ENCODE results near the gene SLAIN1. TPM values are rescaled to one million over a fixed set of nuclear protein-coding genes. Genes with fewer than 3 reads are reported as not detected.

SLAIN1 gene
- polyA plus RNA-seq, 3 donors, result 0.43 to 1.4 (median 0.75) TPM

DNA sequence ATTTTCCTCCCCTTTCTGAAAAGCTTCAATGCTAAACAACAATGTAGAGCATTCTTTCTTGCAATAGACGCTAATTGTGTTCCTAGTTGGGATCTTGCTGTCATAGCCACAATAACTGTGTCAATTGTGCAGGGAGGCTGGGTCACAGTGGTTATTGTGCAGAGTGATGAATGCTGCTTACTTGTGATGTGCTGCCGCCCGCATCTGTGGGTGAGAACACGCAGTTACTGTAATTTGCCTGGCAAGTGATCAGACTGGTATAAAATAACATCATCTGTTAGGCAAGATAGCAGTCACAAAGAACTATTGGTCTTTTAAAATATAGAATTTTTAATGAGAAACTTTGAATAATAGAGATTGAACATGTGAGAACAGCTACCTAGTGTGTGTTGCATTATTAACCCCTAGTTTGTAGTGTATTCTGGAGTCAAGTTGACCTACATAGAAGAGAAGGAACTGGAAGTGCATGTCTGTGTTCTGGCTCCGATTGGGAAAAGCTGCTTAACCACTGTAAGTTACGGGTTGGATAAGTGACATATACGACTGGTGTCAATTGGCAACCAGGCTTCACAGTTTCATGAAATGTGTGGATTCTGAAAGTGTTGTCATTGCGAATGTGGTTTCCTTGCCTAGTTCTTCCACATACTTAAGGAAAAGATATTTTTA, 43.6 kb downstream of the SLAIN1 start:
- peaks cover 3% of the 10 kb centered on the region in 2 donors for H3K36me3 Mint-ChIP-seq
- WGBS (ENCODE audit: insufficient coverage), result 100% methylated on average over 1 of the region's 8 CpGs
- H3K9me3 Mint-ChIP-seq, result no peaks in the 10 kb centered on the region
- H3K9me3 ChIP-seq (replicated peaks in 1 of 2; ENCODE audit: control insufficient read depth in 1 of 2, insufficient read depth in 1 of 2, low read length in 2 of 2), result no peaks in the 10 kb centered on the region
- H3K79me2 ChIP-seq (ENCODE audit: insufficient read depth, low read length), result no peaks in the 10 kb centered on the region
- H4K20me1 ChIP-seq (ENCODE audit: insufficient read depth, low read length), result no peaks in the 10 kb centered on the region
- peaks cover 4 to 8% of the 10 kb centered on the region in 2 donors for H3K36me3 ChIP-seq (replicated peaks in 1 of 2; ENCODE audit: control insufficient read depth in 1 of 2, insufficient read depth in 2 of 2, low read length in 2 of 2)
- H3K4me1 ChIP-seq (ENCODE audit: control insufficient read depth in 1 of 2, insufficient read depth in 2 of 2, low read length in 2 of 2), result no peaks in the 10 kb centered on the region
- H3K9ac ChIP-seq (ENCODE audit: insufficient read depth, low read length, poor library complexity, severe bottlenecking), result no peak overlapping the region
- no peak for DNase-seq
- H3K4me3 Mint-ChIP-seq, result no peak overlapping the region
- no peaks in the 10 kb centered on the region for H3K27me3 Mint-ChIP-seq (ENCODE audit: low read depth in 3 of 3)
- TF ChIP-seq, protein P1, sequence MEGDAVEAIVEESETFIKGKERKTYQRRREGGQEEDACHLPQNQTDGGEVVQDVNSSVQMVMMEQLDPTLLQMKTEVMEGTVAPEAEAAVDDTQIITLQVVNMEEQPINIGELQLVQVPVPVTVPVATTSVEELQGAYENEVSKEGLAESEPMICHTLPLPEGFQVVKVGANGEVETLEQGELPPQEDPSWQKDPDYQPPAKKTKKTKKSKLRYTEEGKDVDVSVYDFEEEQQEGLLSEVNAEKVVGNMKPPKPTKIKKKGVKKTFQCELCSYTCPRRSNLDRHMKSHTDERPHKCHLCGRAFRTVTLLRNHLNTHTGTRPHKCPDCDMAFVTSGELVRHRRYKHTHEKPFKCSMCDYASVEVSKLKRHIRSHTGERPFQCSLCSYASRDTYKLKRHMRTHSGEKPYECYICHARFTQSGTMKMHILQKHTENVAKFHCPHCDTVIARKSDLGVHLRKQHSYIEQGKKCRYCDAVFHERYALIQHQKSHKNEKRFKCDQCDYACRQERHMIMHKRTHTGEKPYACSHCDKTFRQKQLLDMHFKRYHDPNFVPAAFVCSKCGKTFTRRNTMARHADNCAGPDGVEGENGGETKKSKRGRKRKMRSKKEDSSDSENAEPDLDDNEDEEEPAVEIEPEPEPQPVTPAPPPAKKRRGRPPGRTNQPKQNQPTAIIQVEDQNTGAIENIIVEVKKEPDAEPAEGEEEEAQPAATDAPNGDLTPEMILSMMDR (IDR thresholded peaks at IDR 0.05), result no peak
- intact Hi-C loops (cut with micrococcal nuclease), result loop anchor here in 1 of 2 donors (10.0 kb wide), 1 partner anchor 146 kb away; no protein-coding TSS in a partner anchor
- H3K27me3 ChIP-seq (ENCODE audit: control insufficient read depth in 2 of 2, insufficient read depth in 2 of 2, low read length in 2 of 2), result no peaks in the 10 kb centered on the region
- H3K27ac ChIP-seq (ENCODE audit: low read depth in 1 of 2, low read length in 2 of 2), result no peak overlapping the region
- H3K4me1 Mint-ChIP-seq, result no peaks in the 10 kb centered on the region
- H3K4me2 ChIP-seq (replicated peaks; ENCODE audit: extremely low read depth, low read length, poor library complexity, severe bottlenecking), result no peak overlapping the region
- H3K4me3 ChIP-seq (replicated peaks in 1 of 3; ENCODE audit: low read depth in 2 of 3, low read length in 3 of 3), result no peak overlapping the region
- H2AFZ ChIP-seq (ENCODE audit: insufficient read depth, low read depth, low read length, poor library complexity, severe bottlenecking), result no peak overlapping the region
- H3K27ac Mint-ChIP-seq, result no peak overlapping the region

DNA sequence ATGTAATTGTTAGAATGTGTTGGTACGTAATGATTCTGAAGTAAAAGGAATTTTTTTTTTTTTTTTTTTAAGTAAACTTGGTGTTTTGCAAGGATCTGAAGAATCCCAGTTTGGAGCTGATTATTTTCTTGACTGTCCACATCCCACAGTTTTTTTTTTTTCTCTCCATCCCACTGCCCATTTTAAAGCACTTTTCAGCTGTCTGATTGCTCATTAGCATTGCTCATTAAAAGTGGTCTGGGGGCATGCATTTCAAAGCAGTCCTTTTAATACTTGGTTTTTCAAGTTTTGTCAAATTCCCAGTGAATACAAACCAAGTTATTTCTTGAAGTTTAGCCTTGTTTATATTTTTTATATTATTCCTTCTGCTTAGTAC, 44.1 kb downstream of the SLAIN1 start:
- Histone ChIP-seq H3K9me3 (replicated peaks in 1 of 2; ENCODE audit: control insufficient read depth in 1 of 2, insufficient read depth in 1 of 2, low read length in 2 of 2) (no peaks in the 10 kb centered on the region), H3K27me3 (ENCODE audit: control insufficient read depth in 2 of 2, insufficient read depth in 2 of 2, low read length in 2 of 2) (no peaks in the 10 kb centered on the region), H3K9ac (ENCODE audit: insufficient read depth, low read length, poor library complexity, severe bottlenecking) (no peak overlapping the region), H3K79me2 (ENCODE audit: insufficient read depth, low read length) (no peaks in the 10 kb centered on the region), H2AFZ (ENCODE audit: insufficient read depth, low read depth, low read length, poor library complexity, severe bottlenecking) (no peak overlapping the region), H3K36me3 (replicated peaks in 1 of 2; ENCODE audit: control insufficient read depth in 1 of 2, insufficient read depth in 2 of 2, low read length in 2 of 2) (peaks cover 4 to 8% of the 10 kb centered on the region in 2 donors), H3K4me3 (replicated peaks in 1 of 3; ENCODE audit: low read depth in 2 of 3, low read length in 3 of 3) (no peak overlapping the region), H3K27ac (ENCODE audit: low read depth in 1 of 2, low read length in 2 of 2) (no peak overlapping the region), H4K20me1 (ENCODE audit: insufficient read depth, low read length) (no peaks in the 10 kb centered on the region), H3K4me1 (ENCODE audit: control insufficient read depth in 1 of 2, insufficient read depth in 2 of 2, low read length in 2 of 2) (no peaks in the 10 kb centered on the region), H3K4me2 (replicated peaks; ENCODE audit: extremely low read depth, low read length, poor library complexity, severe bottlenecking) (no peak overlapping the region)
- WGBS (ENCODE audit: insufficient coverage), result no CpG with 5 or more reads among the region's 1 CpG
- intact Hi-C loops (cut with micrococcal nuclease), result loop anchor here in 1 of 2 donors (10.0 kb wide), 1 partner anchor 147 kb away; no protein-coding TSS in a partner anchor
- H3K4me1 Mint-ChIP-seq, result no peaks in the 10 kb centered on the region
- TF ChIP-seq, protein P1 (IDR thresholded peaks at IDR 0.05), result no peak
- no peak overlapping the region for H3K27ac Mint-ChIP-seq
- DNase-seq, result no peak
- peaks cover 3 to 5% of the 10 kb centered on the region in 2 donors for H3K36me3 Mint-ChIP-seq
- H3K9me3 Mint-ChIP-seq, result no peaks in the 10 kb centered on the region
- H3K4me3 Mint-ChIP-seq, result no peak overlapping the region
- no peaks in the 10 kb centered on the region for H3K27me3 Mint-ChIP-seq (ENCODE audit: low read depth in 3 of 3)

All from CD14-positive monocyte (primary cell).